ENCODE results near the gene VWA8.
"Not testable (repeated sequence)": the region's sequence is repeated elsewhere in the genome, so short reads cannot be mapped to it uniquely, and the experiment has no call there.

Gene VWA8

GRCh38 chr13:41624041-41624440, 336.9 kb downstream of the VWA8 start:
- no peaks in the 10 kb centered on the region for H3K36me3 ChIP-seq (ENCODE audit: control insufficient read depth, insufficient read depth, low read length, severe bottlenecking)
- no peak overlapping the region for H3K4me3 ChIP-seq (ENCODE audit: low read length)
- H3K9me3 ChIP-seq (ENCODE audit: control insufficient read depth, low read length): no peaks in the 10 kb centered on the region
- peaks cover 22% of the 10 kb centered on the region for H3K4me1 ChIP-seq (ENCODE audit: control insufficient read depth, insufficient read depth, low read length)
- no peak overlapping the region for H3K9ac ChIP-seq (ENCODE audit: low read length)
- no peak for DNase-seq (ENCODE audit: low read depth)
- no peaks in the 10 kb centered on the region for H3K27me3 ChIP-seq (replicated peaks; ENCODE audit: control insufficient read depth, insufficient read depth, low read length)

GRCh38 chr13:41622432-41623429, 338.2 kb downstream of the VWA8 start:
- Histone ChIP-seq H3K4me1 (ENCODE audit: control insufficient read depth, insufficient read depth, low read length) (peaks cover 22% of the 10 kb centered on the region), H3K9me3 (ENCODE audit: control insufficient read depth, low read length) (no peaks in the 10 kb centered on the region), H3K36me3 (ENCODE audit: control insufficient read depth, insufficient read depth, low read length, severe bottlenecking) (no peaks in the 10 kb centered on the region), H3K4me3 (ENCODE audit: low read length) (peak overlapping the region; percentile 9), H3K27me3 (replicated peaks; ENCODE audit: control insufficient read depth, insufficient read depth, low read length) (no peaks in the 10 kb centered on the region), H3K9ac (ENCODE audit: low read length) (peak overlapping the region; percentile 72)
- peak; percentile 43 for DNase-seq (ENCODE audit: low read depth)

- peak overlapping the region; percentile 9 for H3K4me3 ChIP-seq (ENCODE audit: low read length)
- no peaks in the 10 kb centered on the region for H3K9me3 ChIP-seq (ENCODE audit: control insufficient read depth, low read length)
- no peak for DNase-seq (ENCODE audit: low read depth)
- peaks cover 22% of the 10 kb centered on the region for H3K4me1 ChIP-seq (ENCODE audit: control insufficient read depth, insufficient read depth, low read length)
- no peaks in the 10 kb centered on the region for H3K36me3 ChIP-seq (ENCODE audit: control insufficient read depth, insufficient read depth, low read length, severe bottlenecking)
- peak overlapping the region; percentile 72 for H3K9ac ChIP-seq (ENCODE audit: low read length)
- no peaks in the 10 kb centered on the region for H3K27me3 ChIP-seq (replicated peaks; ENCODE audit: control insufficient read depth, insufficient read depth, low read length)
Measured at GRCh38 chr13:41621716-41622431, 339.0 kb downstream of the VWA8 start.

- not testable (repeated sequence) for H3K27me3 ChIP-seq (replicated peaks; ENCODE audit: control insufficient read depth, insufficient read depth, low read length); H3K36me3 ChIP-seq (ENCODE audit: control insufficient read depth, insufficient read depth, low read length, severe bottlenecking); H3K9me3 ChIP-seq (ENCODE audit: control insufficient read depth, low read length); H3K9ac ChIP-seq (ENCODE audit: low read length); H3K4me3 ChIP-seq (ENCODE audit: low read length); DNase-seq (ENCODE audit: low read depth)
- H3K4me1 ChIP-seq (ENCODE audit: control insufficient read depth, insufficient read depth, low read length): peaks cover 34% of the 10 kb centered on the region
Measured at GRCh38 chr13:41617633-41618032, 343.3 kb downstream of the VWA8 start.

- no peak overlapping the region for H3K9ac ChIP-seq (ENCODE audit: low read length)
- no peaks in the 10 kb centered on the region for H3K27me3 ChIP-seq (replicated peaks; ENCODE audit: control insufficient read depth, insufficient read depth, low read length)
- DNase-seq (ENCODE audit: low read depth): no peak
- H3K36me3 ChIP-seq (ENCODE audit: control insufficient read depth, insufficient read depth, low read length, severe bottlenecking): peaks cover 2% of the 10 kb centered on the region
- no peaks in the 10 kb centered on the region for H3K9me3 ChIP-seq (ENCODE audit: control insufficient read depth, low read length)
- no peak overlapping the region for H3K4me3 ChIP-seq (ENCODE audit: low read length)
- peaks cover 20% of the 10 kb centered on the region for H3K4me1 ChIP-seq (ENCODE audit: control insufficient read depth, insufficient read depth, low read length)
Measured at GRCh38 chr13:41616151-41616550, 344.8 kb downstream of the VWA8 start.

GRCh38 chr13:41615528-41615855, 345.4 kb downstream of the VWA8 start:
- H3K9me3 ChIP-seq (ENCODE audit: control insufficient read depth, low read length): no peaks in the 10 kb centered on the region
- peaks cover 26% of the 10 kb centered on the region for H3K4me1 ChIP-seq (ENCODE audit: control insufficient read depth, insufficient read depth, low read length)
- H3K36me3 ChIP-seq (ENCODE audit: control insufficient read depth, insufficient read depth, low read length, severe bottlenecking): peaks cover 6% of the 10 kb centered on the region
- H3K9ac ChIP-seq (ENCODE audit: low read length): no peak overlapping the region
- H3K4me3 ChIP-seq (ENCODE audit: low read length): no peak overlapping the region
- no peak for DNase-seq (ENCODE audit: low read depth)
- H3K27me3 ChIP-seq (replicated peaks; ENCODE audit: control insufficient read depth, insufficient read depth, low read length): no peaks in the 10 kb centered on the region

GRCh38 chr13:41614671-41615527, 346.0 kb downstream of the VWA8 start:
- H3K4me1 ChIP-seq (ENCODE audit: control insufficient read depth, insufficient read depth, low read length): peaks cover 32% of the 10 kb centered on the region
- peaks cover 9% of the 10 kb centered on the region for H3K36me3 ChIP-seq (ENCODE audit: control insufficient read depth, insufficient read depth, low read length, severe bottlenecking)
- H3K9ac ChIP-seq (ENCODE audit: low read length): peak overlapping the region; percentile 40
- no peaks in the 10 kb centered on the region for H3K27me3 ChIP-seq (replicated peaks; ENCODE audit: control insufficient read depth, insufficient read depth, low read length)
- DNase-seq (ENCODE audit: low read depth): no peak
- no peaks in the 10 kb centered on the region for H3K9me3 ChIP-seq (ENCODE audit: control insufficient read depth, low read length)
- H3K4me3 ChIP-seq (ENCODE audit: low read length): peak overlapping the region; percentile 1

GRCh38 chr13:41613984-41614661, 346.8 kb downstream of the VWA8 start:
- Histone ChIP-seq H3K4me3 (ENCODE audit: low read length) (peak overlapping the region; percentile 1), H3K9me3 (ENCODE audit: control insufficient read depth, low read length) (no peaks in the 10 kb centered on the region), H3K4me1 (ENCODE audit: control insufficient read depth, insufficient read depth, low read length) (peaks cover 34% of the 10 kb centered on the region), H3K9ac (ENCODE audit: low read length) (peak overlapping the region; percentile 40), H3K27me3 (replicated peaks; ENCODE audit: control insufficient read depth, insufficient read depth, low read length) (no peaks in the 10 kb centered on the region), H3K36me3 (ENCODE audit: control insufficient read depth, insufficient read depth, low read length, severe bottlenecking) (peaks cover 9% of the 10 kb centered on the region)
- peak; percentile 83 for DNase-seq (ENCODE audit: low read depth)

- peaks cover 9% of the 10 kb centered on the region for H3K36me3 ChIP-seq (ENCODE audit: control insufficient read depth, insufficient read depth, low read length, severe bottlenecking)
- no peak for DNase-seq (ENCODE audit: low read depth)
- no peak overlapping the region for H3K9ac ChIP-seq (ENCODE audit: low read length)
- no peak overlapping the region for H3K4me3 ChIP-seq (ENCODE audit: low read length)
- H3K4me1 ChIP-seq (ENCODE audit: control insufficient read depth, insufficient read depth, low read length): peaks cover 34% of the 10 kb centered on the region
- no peaks in the 10 kb centered on the region for H3K27me3 ChIP-seq (replicated peaks; ENCODE audit: control insufficient read depth, insufficient read depth, low read length)
- no peaks in the 10 kb centered on the region for H3K9me3 ChIP-seq (ENCODE audit: control insufficient read depth, low read length)
Measured at GRCh38 chr13:41613471-41613870, 347.4 kb downstream of the VWA8 start.

GRCh38 chr13:41611385-41611784, 349.5 kb downstream of the VWA8 start:
- no peak overlapping the region for H3K4me3 ChIP-seq (ENCODE audit: low read length)
- H3K36me3 ChIP-seq (ENCODE audit: control insufficient read depth, insufficient read depth, low read length, severe bottlenecking): peaks cover 13% of the 10 kb centered on the region
- no peaks in the 10 kb centered on the region for H3K27me3 ChIP-seq (replicated peaks; ENCODE audit: control insufficient read depth, insufficient read depth, low read length)
- H3K9ac ChIP-seq (ENCODE audit: low read length): no peak overlapping the region
- H3K4me1 ChIP-seq (ENCODE audit: control insufficient read depth, insufficient read depth, low read length): peaks cover 34% of the 10 kb centered on the region
- H3K9me3 ChIP-seq (ENCODE audit: control insufficient read depth, low read length): no peaks in the 10 kb centered on the region
- DNase-seq (ENCODE audit: low read depth): no peak
